Stimulated activated memory B cell treated with anti-CD40 and anti-IgM and Interleukin-4, amounts not matched to agents 10 μg/mL and 1 μg/mL and 100 μg/mL, for 72 hours (primary cell): ENCODE measurements around the gene WASF3.
"Not testable (repeated sequence)": the region's sequence is repeated elsewhere in the genome, so short reads cannot be mapped to it uniquely, and the experiment has no call there.

Experiments used
- ATAC-seq: fragments of 150-1000 bp; cut with Tn5 transposase; 2 replicates; pipeline ENCODE4 v1.10.0; 2021
- H3K27ac Mint-ChIP-seq: one replicate; pipeline ENCODE4 v1.8.0; 2022; ENCODE audit warnings: mild to moderate bottlenecking, mixed read lengths
- H3K27me3 Mint-ChIP-seq: one replicate; pipeline ENCODE4 v1.8.0; 2022; ENCODE audit warnings: mixed read lengths
- H3K36me3 Mint-ChIP-seq: one replicate; pipeline ENCODE4 v1.8.0; 2022; ENCODE audit warnings: mixed read lengths
- H3K4me1 Mint-ChIP-seq: one replicate; pipeline ENCODE4 v1.8.0; 2022; ENCODE audit warnings: mixed read lengths
- H3K4me3 Mint-ChIP-seq: one replicate; pipeline ENCODE4 v1.8.0; 2022; ENCODE audit warnings: mild to moderate bottlenecking, moderate library complexity, mixed read lengths
- H3K9me3 Mint-ChIP-seq: one replicate; pipeline ENCODE4 v1.8.0; 2022; ENCODE audit warnings: mixed read lengths

WASF3 gene

GRCh38 chr13:26711211-26711610 is 153.7 kb downstream of the WASF3 start:
- Mint-ChIP-seq H3K4me3 (no peak overlapping the region), H3K4me1 (no peaks in the 10 kb centered on the region), H3K36me3 (no peaks in the 10 kb centered on the region), H3K9me3 (peaks cover 6% of the 10 kb centered on the region), H3K27ac (no peak overlapping the region), H3K27me3 (peaks cover 14% of the 10 kb centered on the region)
- no peak for ATAC-seq

- peaks cover 14% of the 10 kb centered on the region for H3K27me3 Mint-ChIP-seq
- ATAC-seq: no peak
- H3K9me3 Mint-ChIP-seq: peaks cover 6% of the 10 kb centered on the region
- H3K4me3 Mint-ChIP-seq: no peak overlapping the region
- no peaks in the 10 kb centered on the region for H3K36me3 Mint-ChIP-seq
- no peaks in the 10 kb centered on the region for H3K4me1 Mint-ChIP-seq
- H3K27ac Mint-ChIP-seq: no peak overlapping the region
Observed at GRCh38 chr13:26713341-26713740, 155.9 kb downstream of the WASF3 start.

- ATAC-seq: no peak
- Mint-ChIP-seq H3K27me3 (no peaks in the 10 kb centered on the region), H3K4me3 (no peak overlapping the region), H3K4me1 (peaks cover 16% of the 10 kb centered on the region), H3K27ac (no peak overlapping the region), H3K9me3 (peaks cover 6% of the 10 kb centered on the region), H3K36me3 (no peaks in the 10 kb centered on the region)
Observed at GRCh38 chr13:26716984-26717383, 159.5 kb downstream of the WASF3 start.

- H3K4me1 Mint-ChIP-seq: peaks cover 22% of the 10 kb centered on the region
- H3K36me3 Mint-ChIP-seq: no peaks in the 10 kb centered on the region
- H3K4me3 Mint-ChIP-seq: no peak overlapping the region
- no peak overlapping the region for H3K27ac Mint-ChIP-seq
- H3K9me3 Mint-ChIP-seq: no peaks in the 10 kb centered on the region
- no peak for ATAC-seq
- no peaks in the 10 kb centered on the region for H3K27me3 Mint-ChIP-seq
Observed at GRCh38 chr13:26718146-26718545, 160.7 kb downstream of the WASF3 start.

- ATAC-seq: no peak
- H3K27ac Mint-ChIP-seq: no peak overlapping the region
- H3K9me3 Mint-ChIP-seq: no peaks in the 10 kb centered on the region
- H3K36me3 Mint-ChIP-seq: no peaks in the 10 kb centered on the region
- peaks cover 22% of the 10 kb centered on the region for H3K4me1 Mint-ChIP-seq
- H3K4me3 Mint-ChIP-seq: no peak overlapping the region
- no peaks in the 10 kb centered on the region for H3K27me3 Mint-ChIP-seq
Observed at GRCh38 chr13:26718872-26719271, 161.4 kb downstream of the WASF3 start.

GRCh38 chr13:26719356-26719945 is 162.0 kb downstream of the WASF3 start:
- Mint-ChIP-seq H3K27me3 (no peaks in the 10 kb centered on the region), H3K9me3 (no peaks in the 10 kb centered on the region), H3K27ac (no peak overlapping the region), H3K4me1 (peaks cover 22% of the 10 kb centered on the region), H3K36me3 (no peaks in the 10 kb centered on the region), H3K4me3 (no peak overlapping the region)
- no peak for ATAC-seq

GRCh38 chr13:26721251-26722121 is 164.0 kb downstream of the WASF3 start:
- peak overlapping the region; percentile 40 for H3K27ac Mint-ChIP-seq
- H3K4me1 Mint-ChIP-seq: peaks cover 22% of the 10 kb centered on the region
- no peaks in the 10 kb centered on the region for H3K9me3 Mint-ChIP-seq
- H3K36me3 Mint-ChIP-seq: no peaks in the 10 kb centered on the region
- peak; percentile 64 for ATAC-seq
- peak overlapping the region; percentile 59 for H3K4me3 Mint-ChIP-seq
- H3K27me3 Mint-ChIP-seq: no peaks in the 10 kb centered on the region

GRCh38 chr13:26722321-26722720 is 164.8 kb downstream of the WASF3 start:
- Mint-ChIP-seq H3K27ac (no peak overlapping the region), H3K4me1 (peaks cover 22% of the 10 kb centered on the region), H3K9me3 (no peaks in the 10 kb centered on the region), H3K27me3 (peaks cover 4% of the 10 kb centered on the region), H3K4me3 (no peak overlapping the region), H3K36me3 (no peaks in the 10 kb centered on the region)
- ATAC-seq: no peak

- not testable (repeated sequence) for H3K4me3 Mint-ChIP-seq, H3K36me3 Mint-ChIP-seq, H3K9me3 Mint-ChIP-seq, ATAC-seq, H3K27ac Mint-ChIP-seq
- Mint-ChIP-seq H3K27me3 (peaks cover 15% of the 10 kb centered on the region), H3K4me1 (peaks cover 22% of the 10 kb centered on the region)
Observed at GRCh38 chr13:26723620-26724019, 166.1 kb downstream of the WASF3 start.

GRCh38 chr13:26726684-26727083 is 169.2 kb downstream of the WASF3 start:
- no peak overlapping the region for H3K4me3 Mint-ChIP-seq
- no peak for ATAC-seq
- H3K36me3 Mint-ChIP-seq: no peaks in the 10 kb centered on the region
- H3K27me3 Mint-ChIP-seq: peaks cover 27% of the 10 kb centered on the region
- H3K9me3 Mint-ChIP-seq: no peaks in the 10 kb centered on the region
- no peak overlapping the region for H3K27ac Mint-ChIP-seq
- H3K4me1 Mint-ChIP-seq: peaks cover 9% of the 10 kb centered on the region

GRCh38 chr13:26727122-26727521 is 169.6 kb downstream of the WASF3 start:
- no peak for ATAC-seq
- peaks cover 32% of the 10 kb centered on the region for H3K27me3 Mint-ChIP-seq
- H3K27ac Mint-ChIP-seq: no peak overlapping the region
- no peaks in the 10 kb centered on the region for H3K9me3 Mint-ChIP-seq
- H3K36me3 Mint-ChIP-seq: no peaks in the 10 kb centered on the region
- H3K4me3 Mint-ChIP-seq: no peak overlapping the region
- H3K4me1 Mint-ChIP-seq: peaks cover 4% of the 10 kb centered on the region

GRCh38 chr13:26727633-26728032 is 170.2 kb downstream of the WASF3 start:
- no peak overlapping the region for H3K4me3 Mint-ChIP-seq
- H3K4me1 Mint-ChIP-seq: no peaks in the 10 kb centered on the region
- peaks cover 32% of the 10 kb centered on the region for H3K27me3 Mint-ChIP-seq
- no peaks in the 10 kb centered on the region for H3K36me3 Mint-ChIP-seq
- H3K9me3 Mint-ChIP-seq: no peaks in the 10 kb centered on the region
- no peak overlapping the region for H3K27ac Mint-ChIP-seq
- no peak for ATAC-seq

- H3K9me3 Mint-ChIP-seq: peaks cover 16% of the 10 kb centered on the region
- no peaks in the 10 kb centered on the region for H3K36me3 Mint-ChIP-seq
- H3K27me3 Mint-ChIP-seq: peaks cover 35% of the 10 kb centered on the region
- H3K4me3 Mint-ChIP-seq: no peak overlapping the region
- no peak for ATAC-seq
- no peak overlapping the region for H3K27ac Mint-ChIP-seq
- no peaks in the 10 kb centered on the region for H3K4me1 Mint-ChIP-seq
Observed at GRCh38 chr13:26735677-26736076, 178.2 kb downstream of the WASF3 start.
